ENCODE results near the gene ZDHHC13. TPM values are rescaled to one million over a fixed set of nuclear protein-coding genes. Genes with fewer than 3 reads are reported as not detected.

The ZDHHC13 gene
- total and polyA plus RNA-seq, 9 of the 15 experiments (the other 6 are each of a cell fraction or from before 2014, with no cell fraction given), result 4.7 to 18.6 (median 10.0) TPM

GRCh38 chr11:19116971-19117759 is at the start of gene ZDHHC13 (continued):
- TF ChIP-seq MGA (IDR thresholded peaks at IDR 0.05), result 0 out of 2 replicates have a peak, but pooled peaks have one; percentile 21
- TF ChIP-seq PHB (CRISPR knock-in tag; IDR thresholded peaks at IDR 0.05), result no peak
- TF ChIP-seq MYBL2 (IDR thresholded peaks at IDR 0.05; ENCODE audit: low read depth), result no peak
- TF ChIP-seq MYBL2 (CRISPR knock-in tag; IDR thresholded peaks at IDR 0.05; ENCODE audit: borderline replicate concordance), result no peak
- no peak for TF ChIP-seq CLOCK (CRISPR knock-in tag; IDR thresholded peaks at IDR 0.05; ENCODE audit: borderline replicate concordance)
- TF ChIP-seq DEAF1 (CRISPR knock-in tag; IDR thresholded peaks at IDR 0.05), result no peak

All from K562 (cell line).